ENCODE data around the gene C11orf97.

- TF ChIP-seq CTCF (conservative IDR thresholded peaks at IDR 0.05; ENCODE audit: low read depth in 2 of 2) (no peak), EZH2 (IDR thresholded peaks at IDR 0.05; ENCODE audit: low read depth, unreplicated experiment) (no peak), REST (IDR thresholded peaks at IDR 0.05; ENCODE audit: unreplicated experiment) (no peak), POLR2AphosphoS5 (IDR thresholded peaks at IDR 0.05; ENCODE audit: low read depth) (no peak), EZH2phosphoT487 (IDR thresholded peaks at IDR 0.05; ENCODE audit: unreplicated experiment) (no peak), CREB1 (CRISPR knock-in tag; IDR thresholded peaks at IDR 0.05; ENCODE audit: low read depth) (no peak), ETS1 (IDR thresholded peaks at IDR 0.05) (no peak), NANOG (IDR thresholded peaks at IDR 0.05; ENCODE audit: borderline replicate concordance) (no peak), JUNB (IDR thresholded peaks at IDR 0.05; ENCODE audit: unreplicated experiment) (no peak), ZNF331 (CRISPR knock-in tag; IDR thresholded peaks at IDR 0.05; ENCODE audit: low read depth) (no peak), ZNF114 (CRISPR knock-in tag; IDR thresholded peaks at IDR 0.05) (no peak), STAT1 (IDR thresholded peaks at IDR 0.05; ENCODE audit: unreplicated experiment) (no peak)
Measured at GRCh38 chr11:94500181-94500580, 12.1 kb upstream of the C11orf97 start.

All from GM23338 (cell line).